Measurements from ENCODE around the gene SLC30A5.

DNA sequence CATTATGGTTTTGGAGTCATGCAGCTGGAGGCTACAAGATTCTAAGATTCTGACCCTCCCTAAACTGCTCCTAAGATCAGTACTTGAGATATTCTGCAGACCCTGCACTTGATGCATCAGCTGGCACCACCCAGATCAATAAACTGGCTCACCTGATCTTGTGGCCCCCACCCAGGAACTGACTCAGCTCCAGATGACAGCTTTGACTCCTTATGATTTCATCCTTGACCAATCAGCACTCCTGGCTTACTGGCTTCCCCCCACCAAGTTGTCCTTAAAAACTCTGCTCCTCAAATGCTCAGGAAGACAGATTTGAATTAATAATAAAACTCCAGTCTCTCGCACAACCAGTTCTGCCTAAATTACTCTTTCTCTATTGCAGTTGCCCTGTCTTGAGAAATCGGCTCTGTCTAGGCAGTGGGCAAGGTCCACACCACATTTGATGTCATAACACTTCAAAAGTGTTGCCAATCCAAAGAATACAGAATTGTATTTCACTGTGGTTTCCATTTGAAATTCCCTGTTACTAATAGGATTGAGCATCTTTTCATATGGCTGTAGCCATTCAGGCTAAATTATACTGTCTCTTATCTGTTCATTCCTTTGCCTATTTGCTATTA, 14.8 kb upstream of the SLC30A5 start:
- TF ChIP-seq CHD2 (IDR thresholded peaks at IDR 0.05; ENCODE audit: low read length, partially characterized antibody) (no peak), RAD21 (conservative IDR thresholded peaks at IDR 0.05 in 1 of 2, IDR thresholded peaks at IDR 0.05 in 1 of 2) (no peak)

Data from A549 (cell line).